IMR-90 (cell line): ENCODE measurements around the gene PIGH. TPM values are rescaled to one million over a fixed set of nuclear protein-coding genes. Genes with fewer than 3 reads are reported as not detected.

ENCODE experiments used
- ATAC-seq: fragments of 200-7000 bp; cut with Tn5 transposase; 2 replicates; pipeline ENCODE4 v1.9.1; 2020; ENCODE audit warnings: low read depth, mild to moderate bottlenecking, moderate library complexity
- BruUV-seq: library from RNA; stranded (reverse); fragments of 400-500 nt; replicated peaks from 2 replicates; lab custom pipeline; 2021; lab: Mats Ljungman, UMichigan
- CTCF ChIA-PET: fragments of 300-600 bp; formaldehyde crosslinking; extraction: SDS; loops from one replicate; lab custom pipeline; 2021; ENCODE audit warnings: antibody characterized with exemption; lab: Yijun Ruan, JAX
- POLR2A ChIA-PET: fragments of 300-600 bp; sonication (Branson Sonifier 250); formaldehyde crosslinking; loops from one replicate; lab custom pipeline; 2022; ENCODE audit warnings: antibody characterized with exemption; ENCODE audit not compliant: unreplicated experiment; lab: Charles Lee
- DNase-seq: peaks from one replicate; pipeline ENCODE4 v3.0.0; 2013
- H2AFZ ChIP-seq: replicated peaks from 2 replicates; pipeline ENCODE3; 2013; ENCODE audit warnings: low read length, mild to moderate bottlenecking; ENCODE audit not compliant: poor library complexity
- H2AK5ac ChIP-seq: 2 replicates; pipeline ENCODE4 v1.6.1; 2013; ENCODE audit warnings: low read depth, low read length, inconsistent platforms
- H2AK9ac ChIP-seq: replicated peaks from 2 replicates; pipeline ENCODE3; 2013; ENCODE audit warnings: mild to moderate bottlenecking, low read depth, low read length, moderate library complexity; ENCODE audit not compliant: poor library complexity
- H2BK120ac ChIP-seq: 2 replicates; pipeline ENCODE4 v1.6.1; 2013; ENCODE audit warnings: low read depth, low read length, inconsistent platforms
- H2BK15ac ChIP-seq: 3 replicates; pipeline ENCODE4 v1.6.1; 2013; ENCODE audit warnings: low read depth, low read length, inconsistent platforms
- H2BK20ac ChIP-seq: 2 replicates; pipeline ENCODE4 v1.6.1; 2013; ENCODE audit warnings: low read depth, mild to moderate bottlenecking, inconsistent platforms, low read length, moderate library complexity
- H2BK5ac ChIP-seq: 2 replicates; pipeline ENCODE4 v1.6.1; 2013; ENCODE audit warnings: mild to moderate bottlenecking, low read depth, low read length, inconsistent platforms; ENCODE audit not compliant: poor library complexity, severe bottlenecking
- H3K14ac ChIP-seq: replicated peaks from 2 replicates; pipeline ENCODE4 v1.6.1; 2013; ENCODE audit warnings: low read depth, low read length, inconsistent platforms
- H3K18ac ChIP-seq: 2 replicates; pipeline ENCODE4 v1.6.1; 2013; ENCODE audit warnings: low read depth, low read length, control low read depth
- H3K23ac ChIP-seq: 2 replicates; pipeline ENCODE4 v1.6.1; 2013; ENCODE audit warnings: low read depth, low read length, inconsistent platforms
- H3K27ac ChIP-seq: 2 replicates; pipeline ENCODE4 v1.5.1; 2013; ENCODE audit warnings: mild to moderate bottlenecking, control low read depth, low read length; ENCODE audit not compliant: insufficient read depth
- H3K27me3 ChIP-seq: 2 replicates; pipeline ENCODE4 v1.6.1; 2013; ENCODE audit warnings: low read length; ENCODE audit not compliant: control insufficient read depth, insufficient read depth
- H3K36me3 ChIP-seq: 2 replicates; pipeline ENCODE4 v1.6.1; 2013; ENCODE audit warnings: low read length, mixed read lengths; ENCODE audit not compliant: control insufficient read depth, insufficient read depth
- H3K4ac ChIP-seq: 2 replicates; pipeline ENCODE4 v1.6.1; 2013; ENCODE audit warnings: low read depth, low read length, inconsistent platforms
- H3K4me1 ChIP-seq: 2 replicates; pipeline ENCODE4 v1.6.1; 2013; ENCODE audit warnings: low read length, mixed read lengths; ENCODE audit not compliant: control insufficient read depth, insufficient read depth
- H3K4me2 ChIP-seq: 2 replicates; pipeline ENCODE4 v1.6.1; 2013; ENCODE audit warnings: low read depth, mild to moderate bottlenecking, control low read depth, low read length, moderate library complexity
- H3K4me3 ChIP-seq: 2 replicates; pipeline ENCODE4 v1.5.1; 2013; ENCODE audit warnings: low read depth, mild to moderate bottlenecking, control low read depth, low read length, moderate library complexity; ENCODE audit not compliant: insufficient read depth
- H3K56ac ChIP-seq: 2 replicates; pipeline ENCODE4 v1.6.1; 2013; ENCODE audit warnings: low read length, inconsistent platforms; ENCODE audit not compliant: insufficient read depth; ENCODE audit errors: extremely low read depth
- H3K79me1 ChIP-seq, 2 experiments: 2 replicates each; pipeline ENCODE4 v1.6.1; 2013; ENCODE audit warnings: low read length in 2 of 2, inconsistent platforms in 1 of 2, low read depth in 1 of 2
- H3K9ac ChIP-seq: 2 replicates; pipeline ENCODE4 v1.6.1; 2013; ENCODE audit warnings: low read depth, low read length, control low read depth
- H3K9me1 ChIP-seq: 2 replicates; pipeline ENCODE4 v1.6.1; 2013; ENCODE audit warnings: low read length, inconsistent platforms; ENCODE audit not compliant: insufficient read depth
- H3K9me3 ChIP-seq: 2 replicates; pipeline ENCODE4 v1.6.1; 2013; ENCODE audit warnings: low read length; ENCODE audit not compliant: control insufficient read depth, insufficient read depth
- H4K20me1 ChIP-seq: 2 replicates; pipeline ENCODE4 v1.6.1; 2013; ENCODE audit warnings: low read length, inconsistent platforms; ENCODE audit not compliant: insufficient read depth
- H4K5ac ChIP-seq: 2 replicates; pipeline ENCODE4 v1.6.1; 2013; ENCODE audit warnings: mild to moderate bottlenecking, low read depth, low read length, control low read depth
- H4K8ac ChIP-seq, 2 experiments: 2 replicates each; pipeline ENCODE4 v1.6.1; 2013; ENCODE audit warnings: low read depth in 2 of 2, low read length in 2 of 2, control low read depth in 1 of 2, inconsistent platforms in 1 of 2
- H4K91ac ChIP-seq: 2 replicates; pipeline ENCODE4 v1.6.1; 2013; ENCODE audit warnings: low read depth, low read length, inconsistent platforms; ENCODE audit not compliant: insufficient read depth
- BHLHE40 ChIP-seq: fragments of 150-350 bp; IDR thresholded peaks from 2 replicates; pipeline ENCODE4 v1.6.1; 2016; ENCODE audit warnings: mild to moderate bottlenecking, low read depth, low read length
- CEBPB ChIP-seq: IDR thresholded peaks from 2 replicates; pipeline ENCODE4 v1.6.1; 2012; ENCODE audit warnings: low read depth, low read length, improper control_type of control experiment
- CHD1 ChIP-seq: IDR thresholded peaks from 2 replicates; pipeline ENCODE4 v1.6.1; 2012; ENCODE audit warnings: low read depth, low read length, improper control_type of control experiment
- CTCF ChIP-seq: conservative IDR thresholded peaks from 2 replicates; pipeline ENCODE4 v1.5.1; 2012; ENCODE audit warnings: mild to moderate bottlenecking, low read depth, low read length, improper control_type of control experiment
- ELK1 ChIP-seq: fragments of 150-350 bp; IDR thresholded peaks from 2 replicates; pipeline ENCODE4 v1.6.1; 2016; ENCODE audit warnings: low read depth, mild to moderate bottlenecking, low read length, moderate library complexity, borderline replicate concordance
- FOS ChIP-seq: fragments of 150-350 bp; IDR thresholded peaks from 2 replicates; pipeline ENCODE4 v1.6.1; 2016; ENCODE audit warnings: low read depth, low read length
- MAFK ChIP-seq: IDR thresholded peaks from 2 replicates; pipeline ENCODE4 v1.6.1; 2012; ENCODE audit warnings: low read depth, low read length, improper control_type of control experiment
- MAZ ChIP-seq: IDR thresholded peaks from 2 replicates; pipeline ENCODE4 v1.6.1; 2012; ENCODE audit warnings: low read depth, mild to moderate bottlenecking, low read length, improper control_type of control experiment, moderate library complexity, borderline replicate concordance
- MXI1 ChIP-seq: IDR thresholded peaks from 2 replicates; pipeline ENCODE4 v1.6.1; 2012; ENCODE audit warnings: low read depth, mild to moderate bottlenecking, low read length, moderate library complexity, borderline replicate concordance
- NFE2L2 ChIP-seq: fragments of 150-350 bp; IDR thresholded peaks from 2 replicates; pipeline ENCODE4 v1.6.1; 2016; ENCODE audit warnings: low read depth, mild to moderate bottlenecking, low read length
- POLR2A ChIP-seq: IDR thresholded peaks from 2 replicates; pipeline ENCODE4 v1.6.1; 2012; ENCODE audit warnings: mild to moderate bottlenecking, low read depth, low read length
- RAD21 ChIP-seq: IDR thresholded peaks from 2 replicates; pipeline ENCODE4 v1.6.1; 2012; ENCODE audit warnings: low read length, improper control_type of control experiment
- RCOR1 ChIP-seq: IDR thresholded peaks from 2 replicates; pipeline ENCODE4 v1.6.1; 2012; ENCODE audit warnings: mild to moderate bottlenecking, low read length, improper control_type of control experiment; ENCODE audit not compliant: insufficient replicate concordance
- RFX5 ChIP-seq: IDR thresholded peaks from 2 replicates; pipeline ENCODE4 v1.8.0; 2012; ENCODE audit warnings: low read depth, mild to moderate bottlenecking, low read length, moderate library complexity
- SMC3 ChIP-seq: fragments of 150-350 bp; IDR thresholded peaks from 2 replicates; pipeline ENCODE4 v1.6.1; 2016; ENCODE audit warnings: low read depth, mild to moderate bottlenecking, antibody characterized with exemption, low read length, moderate library complexity
- USF2 ChIP-seq: fragments of 150-350 bp; IDR thresholded peaks from 2 replicates; pipeline ENCODE4 v1.6.1; 2017; ENCODE audit warnings: mild to moderate bottlenecking, antibody characterized with exemption, low read length, low read depth
- WGBS, 2 experiments: methylation state at CpG; one replicate each; pipeline versions ENCODE4 v1.1.5 to v1.1.7; 2013; ENCODE audit warnings: missing lambda C conversion rate in 2 of 2; ENCODE audit not compliant: insufficient read length in 1 of 2; ENCODE audit errors: extremely low coverage in 2 of 2; 5-methylcytosine and 5-hydroxymethylcytosine counted together
- dilution Hi-C: fragments of 300-500 bp; cut with HindIII; formaldehyde crosslinking; loops from one replicate; pipeline ENCODE4 v1.14.3; 2018; ENCODE audit warnings: low sequenced_read_pairs; ENCODE audit not compliant: unreplicated experiment
- in situ Hi-C: fragments of 300-500 bp; cut with MboI; formaldehyde crosslinking; loops from 3 replicates; pipeline ENCODE4 v1.14.3; 2019; ENCODE audit warnings: low sequenced_read_pairs, inconsistent platforms, mixed read lengths
- intact Hi-C: fragments of 100-400 bp; cut with micrococcal nuclease; formaldehyde crosslinking; loops from 2 replicates; pipeline ENCODE4 v1.10.0; 2022
- polyA plus RNA-seq, 3 experiments: library from polyadenylated mRNA; depleted of rRNA; stranded (reverse); fragments of >200 nt; gene quantifications; 2 replicates each; pipeline ENCODE4 v1.2.3, GENCODE V29; 2012; ENCODE audit warnings: low replicate concordance in 1 of 3
- total RNA-seq: library from RNA; depleted of rRNA; stranded (reverse); fragments of >200 nt; gene quantifications from 2 replicates; pipeline ENCODE4 v1.2.3, GENCODE V29; 2012

The PIGH gene
- total and polyA plus RNA-seq, 2 of the 4 experiments (the other 2 are of a cell fraction) = 7.9 to 13.5 TPM

GRCh38 chr14:67553547-67553946, 46.5 kb downstream of the PIGH start:
- Histone ChIP-seq H2BK120ac (no peak overlapping the region), H4K91ac (no peak overlapping the region)
- in situ Hi-C loops = loop anchor here (10.0 kb wide), 1 partner anchor 109 kb away; no protein-coding TSS in a partner anchor

More at GRCh38 chr14:67553547-67553946, 46.5 kb downstream of the PIGH start:
- no peak overlapping the region for H2AK5ac ChIP-seq
- H3K18ac ChIP-seq = no peak overlapping the region
- no peak overlapping the region for H3K14ac ChIP-seq
- H3K9me3 ChIP-seq = no peaks in the 10 kb centered on the region
- H3K79me1 ChIP-seq = no peaks in the 10 kb centered on the region
- no peak overlapping the region for H3K4me3 ChIP-seq
- H4K20me1 ChIP-seq = no peaks in the 10 kb centered on the region
- no peak overlapping the region for H2AFZ ChIP-seq
- ChIA-PET POLR2A (no interaction called here), CTCF (no interaction called here)
- H2BK5ac ChIP-seq = no peak overlapping the region
- no peak overlapping the region for H3K23ac ChIP-seq
- no peak overlapping the region for H3K27ac ChIP-seq
- H4K8ac ChIP-seq = no peak overlapping the region
- H3K4ac ChIP-seq = no peak overlapping the region
- TF ChIP-seq NFE2L2 (no peak), CEBPB (no peak), BHLHE40 (no peak), RCOR1 (no peak), RAD21 (no peak), RFX5 (no peak), MAZ (no peak), SMC3 (no peak), CTCF (no peak), USF2 (no peak), MXI1 (no peak), ELK1 (no peak), FOS (no peak), POLR2A (no peak), MAFK (no peak), CHD1 (no peak)
- no peak overlapping the region for H3K56ac ChIP-seq
- peaks cover 9% of the 10 kb centered on the region for H3K27me3 ChIP-seq
- no peaks in the 10 kb centered on the region for H3K36me3 ChIP-seq
- BruUV-seq = no TSS peak
- no peak overlapping the region for H4K5ac ChIP-seq
- no peak overlapping the region for H2BK20ac ChIP-seq
- ATAC-seq = no peak
- H3K4me2 ChIP-seq = no peak overlapping the region
- H2AK9ac ChIP-seq = no peak overlapping the region
- DNase-seq = no peak
- no peak overlapping the region for H3K9ac ChIP-seq
- dilution Hi-C loops (no loop called here), intact Hi-C loops (no loop called here)
- WGBS, 2 experiments = no CpG with 5 or more reads among the region's 3 CpGs
- H2BK15ac ChIP-seq = no peak overlapping the region
- H3K9me1 ChIP-seq = no peaks in the 10 kb centered on the region
- H3K4me1 ChIP-seq = no peaks in the 10 kb centered on the region
